HEK293 (cell line): ENCODE measurements around the gene DNAJC11.

Source experiments
- CTCF ChIA-PET: fragments of 350-600 bp; formaldehyde crosslinking; extraction: SDS; loops from one replicate; lab custom pipeline; 2021; ENCODE audit warnings: antibody characterized with exemption; lab: Yijun Ruan, JAX
- POLR2A ChIA-PET: fragments of 300-600 bp; formaldehyde crosslinking; extraction: SDS; loops from one replicate; lab custom pipeline; 2020; ENCODE audit warnings: antibody characterized with exemption, inconsistent platforms; lab: Yijun Ruan, JAX
- H3K27ac ChIP-seq: fragments of 200-500 bp; sonication (Bioruptor generic); 2 replicates; pipeline ENCODE4 v1.5.1; 2014; ENCODE audit warnings: low read depth, low read length, control low read depth, inconsistent platforms; ENCODE audit errors: extremely low read depth
- H3K36me3 ChIP-seq, 2 experiments: fragments of 200-500 bp in 1 of 2; sonication (Bioruptor generic) in 1 of 2; 1 replicate in 1 of 2; 2 replicates in 1 of 2; pipeline ENCODE4 v1.5.1; 2014 to 2017; ENCODE audit warnings: inconsistent platforms in 2 of 2, low read length in 2 of 2; ENCODE audit not compliant: control insufficient read depth in 2 of 2, insufficient read depth in 1 of 2
- H3K4me1 ChIP-seq: fragments of 200-500 bp; sonication (Bioruptor generic); 2 replicates; pipeline ENCODE4 v1.5.1; 2014; ENCODE audit warnings: mild to moderate bottlenecking, low read length, inconsistent platforms; ENCODE audit not compliant: control insufficient read depth, insufficient read depth
- H3K4me3 ChIP-seq: 2 replicates; pipeline ENCODE4 v1.5.1; 2011; ENCODE audit warnings: low read depth, mild to moderate bottlenecking, control low read depth, low read length, moderate library complexity
- H3K9me3 ChIP-seq: fragments of 200-500 bp; sonication (Bioruptor generic); 2 replicates; pipeline ENCODE4 v1.5.1; 2014; ENCODE audit warnings: low read depth, low read length, inconsistent platforms; ENCODE audit not compliant: control insufficient read depth, insufficient read depth
- FEZF1 ChIP-seq: fragments of 450-650 bp; formaldehyde crosslinking; IDR thresholded peaks from 2 replicates; pipeline ENCODE4 v1.5.1; 2016; ENCODE audit warnings: missing biosample characterization, missing genetic modification characterization
- IKZF3 ChIP-seq: fragments of 450-650 bp; IDR thresholded peaks from 2 replicates; pipeline ENCODE4 v1.5.0; 2018; ENCODE audit warnings: missing biosample characterization, mild to moderate bottlenecking, missing genetic modification characterization, moderate library complexity
- REST ChIP-seq: fragments of 450-650 bp; formaldehyde crosslinking; IDR thresholded peaks from 2 replicates; pipeline ENCODE4 v1.5.1; 2016; ENCODE audit warnings: missing biosample characterization, missing genetic modification characterization
- SCRT1 ChIP-seq: fragments of 450-650 bp; formaldehyde crosslinking; IDR thresholded peaks from 2 replicates; pipeline ENCODE4 v1.5.1; 2016; ENCODE audit warnings: missing biosample characterization, missing genetic modification characterization, borderline replicate concordance
- SCRT2 ChIP-seq: fragments of 450-650 bp; formaldehyde crosslinking; IDR thresholded peaks from 2 replicates; pipeline ENCODE4 v1.5.1; 2016; ENCODE audit warnings: missing biosample characterization, missing genetic modification characterization
- ZFHX2 ChIP-seq: fragments of 450-650 bp; formaldehyde crosslinking; conservative IDR thresholded peaks from 2 replicates; pipeline ENCODE4 v1.5.1; 2016; ENCODE audit warnings: missing biosample characterization, missing genetic modification characterization
- ZFP41 ChIP-seq: fragments of 450-650 bp; formaldehyde crosslinking; IDR thresholded peaks from 2 replicates; pipeline ENCODE4 v1.5.1; 2016; ENCODE audit warnings: missing biosample characterization, missing genetic modification characterization, borderline replicate concordance
- ZFP69B ChIP-seq: fragments of 450-650 bp; formaldehyde crosslinking; IDR thresholded peaks from 2 replicates; pipeline ENCODE4 v1.5.1; 2016; ENCODE audit warnings: missing biosample characterization, missing genetic modification characterization
- ZNF146 ChIP-seq: fragments of 450-650 bp; formaldehyde crosslinking; IDR thresholded peaks from 2 replicates; pipeline ENCODE4 v1.5.1; 2016; ENCODE audit warnings: missing biosample characterization, missing genetic modification characterization
- ZNF433 ChIP-seq: fragments of 450-650 bp; formaldehyde crosslinking; IDR thresholded peaks from 2 replicates; pipeline ENCODE4 v1.5.1; 2016; ENCODE audit warnings: missing biosample characterization, missing genetic modification characterization, low read depth
- TF ChIP-seq, protein P1 (sequence below): fragments of 450-650 bp; formaldehyde crosslinking; IDR thresholded peaks from 2 replicates; pipeline ENCODE4 v1.5.1; 2016; ENCODE audit warnings: missing biosample characterization, missing genetic modification characterization, borderline replicate concordance

DNAJC11 gene

GRCh38 chr1:6622396-6623152 is 79.0 kb downstream of the DNAJC11 start:
- Histone ChIP-seq H3K4me1 (no peaks in the 10 kb centered on the region), H3K27ac (no peak overlapping the region), H3K4me3 (no peak overlapping the region), H3K36me3 (peaks cover 25 to 80% of the 10 kb centered on the region in 2 experiments; a peak in 2 of 3 replicates), H3K9me3 (no peaks in the 10 kb centered on the region)
- ChIA-PET POLR2A (no interaction called here), CTCF (interaction anchor here (0.7 to 1.9 kb wide), 3 partner anchors 12 to 68 kb away, joined by 3 to 8 read pairs (median 6); partner anchors contain the start of gene TAS1R1)
- no peak for TF ChIP-seq ZFP41
- TF ChIP-seq ZFP69B (tag by site-specific recombination): 0 out of 2 replicates have a peak, but pooled peaks have one; percentile 28

DNA sequence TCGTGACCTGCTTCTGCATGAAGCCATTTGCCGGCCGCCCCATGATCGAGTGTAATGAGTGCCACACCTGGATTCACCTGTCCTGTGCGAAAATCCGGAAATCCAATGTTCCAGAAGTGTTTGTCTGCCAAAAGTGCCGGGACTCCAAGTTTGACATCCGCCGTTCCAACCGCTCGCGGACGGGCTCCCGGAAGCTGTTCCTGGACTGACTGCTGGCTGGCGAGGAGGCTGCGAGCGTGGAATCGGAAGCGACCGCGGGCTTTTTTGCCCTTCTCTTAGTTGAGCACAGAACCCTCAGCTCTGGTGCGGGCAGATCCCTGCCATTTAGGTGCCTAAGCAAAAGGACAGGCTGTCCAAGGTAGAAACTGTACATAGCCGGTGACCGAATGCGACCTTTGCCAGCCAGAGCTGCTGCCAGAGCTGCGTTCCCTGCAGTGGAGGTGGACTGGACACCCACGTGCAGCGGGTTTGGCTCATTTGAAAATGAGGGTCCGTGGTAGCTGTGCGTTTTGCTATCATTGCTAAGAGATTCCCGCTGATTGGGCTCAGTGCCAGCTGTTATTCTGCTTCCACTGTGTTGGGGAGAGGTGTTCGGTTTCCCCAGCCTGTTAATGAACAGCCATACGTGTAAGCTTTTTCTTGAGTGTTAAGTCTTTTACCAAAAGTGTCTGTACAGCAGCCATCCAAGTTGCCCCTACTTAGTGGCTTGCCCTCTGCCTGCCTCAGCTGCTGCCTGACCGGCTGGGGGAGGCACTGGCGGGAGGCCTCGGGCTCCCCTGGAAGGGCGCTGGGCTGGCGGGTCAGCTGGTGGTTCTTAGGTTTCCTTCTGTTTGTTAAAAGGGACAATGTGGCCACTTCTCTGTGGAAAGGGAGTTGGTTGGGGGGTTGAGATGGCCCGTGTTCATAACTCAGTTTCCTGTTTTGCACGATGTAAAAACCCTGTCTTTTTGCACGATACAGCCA is 79.9 kb downstream of the DNAJC11 start:
- CTCF ChIA-PET: interaction anchor here (0.7 to 1.1 kb wide), 2 partner anchors 13 to 57 kb away, joined by 3 to 7 read pairs; no protein-coding TSS in a partner anchor
- POLR2A ChIA-PET: interaction anchor here (1.6 kb wide), 1 partner anchor 19 kb away, joined by 3 read pairs; the partner anchor contains the start of gene KLHL21
- TF ChIP-seq FEZF1 (tag by site-specific recombination) (peak; percentile 38; the same call in 1 of the 2 replicates), ZNF146 (tag by site-specific recombination) (peak; percentile 46), IKZF3 (peak; percentile 18; the same call in 1 of the 2 replicates), ZNF433 (tag by site-specific recombination) (no peak), ZFHX2 (0 out of 2 replicates have a peak, but pooled peaks have one; percentile 18), REST (tag by site-specific recombination) (no peak)

DNA sequence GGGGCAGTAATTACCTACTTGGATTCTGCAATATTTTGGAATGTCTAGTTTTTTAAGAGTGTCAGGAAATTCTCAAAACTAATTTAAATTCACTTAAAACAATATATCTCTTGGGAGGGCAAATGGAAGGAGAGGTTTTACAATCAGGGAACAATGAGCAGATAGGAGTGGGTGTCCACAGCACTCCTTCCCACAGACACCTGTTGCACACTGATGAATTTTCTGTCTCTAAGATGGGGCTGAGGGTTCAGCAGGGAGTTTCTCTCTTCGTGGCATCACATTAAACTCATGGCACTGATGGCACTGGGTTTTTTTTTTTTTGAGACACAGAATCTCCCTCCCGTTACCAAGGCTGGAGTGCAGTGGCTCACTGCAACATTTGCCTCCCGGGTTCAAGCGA is 82.6 kb downstream of the DNAJC11 start:
- H3K4me1 ChIP-seq: no peaks in the 10 kb centered on the region
- H3K4me3 ChIP-seq: no peak overlapping the region
- ChIA-PET POLR2A (no interaction called here), CTCF (interaction anchor here (0.5 kb wide), 1 partner anchor 28 kb away, joined by 3 read pairs; no protein-coding TSS in a partner anchor)
- H3K27ac ChIP-seq: no peak overlapping the region
- TF ChIP-seq, protein P1, sequence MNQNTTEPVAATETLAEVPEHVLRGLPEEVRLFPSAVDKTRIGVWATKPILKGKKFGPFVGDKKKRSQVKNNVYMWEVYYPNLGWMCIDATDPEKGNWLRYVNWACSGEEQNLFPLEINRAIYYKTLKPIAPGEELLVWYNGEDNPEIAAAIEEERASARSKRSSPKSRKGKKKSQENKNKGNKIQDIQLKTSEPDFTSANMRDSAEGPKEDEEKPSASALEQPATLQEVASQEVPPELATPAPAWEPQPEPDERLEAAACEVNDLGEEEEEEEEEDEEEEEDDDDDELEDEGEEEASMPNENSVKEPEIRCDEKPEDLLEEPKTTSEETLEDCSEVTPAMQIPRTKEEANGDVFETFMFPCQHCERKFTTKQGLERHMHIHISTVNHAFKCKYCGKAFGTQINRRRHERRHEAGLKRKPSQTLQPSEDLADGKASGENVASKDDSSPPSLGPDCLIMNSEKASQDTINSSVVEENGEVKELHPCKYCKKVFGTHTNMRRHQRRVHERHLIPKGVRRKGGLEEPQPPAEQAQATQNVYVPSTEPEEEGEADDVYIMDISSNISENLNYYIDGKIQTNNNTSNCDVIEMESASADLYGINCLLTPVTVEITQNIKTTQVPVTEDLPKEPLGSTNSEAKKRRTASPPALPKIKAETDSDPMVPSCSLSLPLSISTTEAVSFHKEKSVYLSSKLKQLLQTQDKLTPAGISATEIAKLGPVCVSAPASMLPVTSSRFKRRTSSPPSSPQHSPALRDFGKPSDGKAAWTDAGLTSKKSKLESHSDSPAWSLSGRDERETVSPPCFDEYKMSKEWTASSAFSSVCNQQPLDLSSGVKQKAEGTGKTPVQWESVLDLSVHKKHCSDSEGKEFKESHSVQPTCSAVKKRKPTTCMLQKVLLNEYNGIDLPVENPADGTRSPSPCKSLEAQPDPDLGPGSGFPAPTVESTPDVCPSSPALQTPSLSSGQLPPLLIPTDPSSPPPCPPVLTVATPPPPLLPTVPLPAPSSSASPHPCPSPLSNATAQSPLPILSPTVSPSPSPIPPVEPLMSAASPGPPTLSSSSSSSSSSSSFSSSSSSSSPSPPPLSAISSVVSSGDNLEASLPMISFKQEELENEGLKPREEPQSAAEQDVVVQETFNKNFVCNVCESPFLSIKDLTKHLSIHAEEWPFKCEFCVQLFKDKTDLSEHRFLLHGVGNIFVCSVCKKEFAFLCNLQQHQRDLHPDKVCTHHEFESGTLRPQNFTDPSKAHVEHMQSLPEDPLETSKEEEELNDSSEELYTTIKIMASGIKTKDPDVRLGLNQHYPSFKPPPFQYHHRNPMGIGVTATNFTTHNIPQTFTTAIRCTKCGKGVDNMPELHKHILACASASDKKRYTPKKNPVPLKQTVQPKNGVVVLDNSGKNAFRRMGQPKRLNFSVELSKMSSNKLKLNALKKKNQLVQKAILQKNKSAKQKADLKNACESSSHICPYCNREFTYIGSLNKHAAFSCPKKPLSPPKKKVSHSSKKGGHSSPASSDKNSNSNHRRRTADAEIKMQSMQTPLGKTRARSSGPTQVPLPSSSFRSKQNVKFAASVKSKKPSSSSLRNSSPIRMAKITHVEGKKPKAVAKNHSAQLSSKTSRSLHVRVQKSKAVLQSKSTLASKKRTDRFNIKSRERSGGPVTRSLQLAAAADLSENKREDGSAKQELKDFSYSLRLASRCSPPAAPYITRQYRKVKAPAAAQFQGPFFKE (tag by site-specific recombination): no peak
- peak; percentile 92 for TF ChIP-seq SCRT2
- peak; percentile 79 for TF ChIP-seq SCRT1
- H3K9me3 ChIP-seq: no peaks in the 10 kb centered on the region
- H3K36me3 ChIP-seq: peaks cover 24 to 77% of the 10 kb centered on the region in 2 experiments; a peak in 2 of 3 replicates

More for the DNA sequence above, 79.9 kb downstream of the DNAJC11 start:
- no peak overlapping the region for H3K4me3 ChIP-seq
- H3K9me3 ChIP-seq: no peaks in the 10 kb centered on the region
- no peaks in the 10 kb centered on the region for H3K4me1 ChIP-seq
- peaks cover 30 to 80% of the 10 kb centered on the region in 2 experiments; a peak in 2 of 3 replicates for H3K36me3 ChIP-seq
- no peak overlapping the region for H3K27ac ChIP-seq
